HG02885 (cell line): ENCODE measurements around the gene FAM24B.

ENCODE experiments used
- ATAC-seq: cut with Tn5 transposase; IDR thresholded peaks from one replicate; pipeline ENCODE4 v1.9.1; 2021; ENCODE audit warnings: mild to moderate bottlenecking; ENCODE audit not compliant: unreplicated experiment, poor library complexity

FAM24B gene

GRCh38 chr10:122830273-122830964 lies 49.0 kb downstream of the FAM24B start:
- no peak for ATAC-seq

- no peak for ATAC-seq
These were observed 49.9 kb downstream of the FAM24B start for GRCh38 chr10:122829454-122829853.

- no peak for ATAC-seq
These were observed 50.6 kb downstream of the FAM24B start for GRCh38 chr10:122828716-122829255.

GRCh38 chr10:122827302-122827701 lies 52.1 kb downstream of the FAM24B start:
- no peak for ATAC-seq

GRCh38 chr10:122822973-122823690 lies 56.2 kb downstream of the FAM24B start:
- no peak for ATAC-seq

- ATAC-seq = no peak
These were observed 57.6 kb downstream of the FAM24B start for GRCh38 chr10:122821808-122822207.

- ATAC-seq = no peak
These were observed 63.9 kb downstream of the FAM24B start for GRCh38 chr10:122815458-122815857.

GRCh38 chr10:122814493-122814892 lies 64.9 kb downstream of the FAM24B start:
- ATAC-seq = no peak

- no peak for ATAC-seq
These were observed 66.6 kb downstream of the FAM24B start for GRCh38 chr10:122812751-122813150.

GRCh38 chr10:122802282-122802681 lies 77.1 kb downstream of the FAM24B start:
- no peak for ATAC-seq
